Natural killer cell treated with Interleukin-12 subunit alpha and Interleukin-12 subunit beta and Interleukin-15 and Interleukin-18, amount 100 ng/mL, for 72 hours (primary cell): ENCODE results near the gene RHOBTB3. TPM values are rescaled to one million over a fixed set of nuclear protein-coding genes. Genes with fewer than 3 reads are reported as not detected.
A peak's percentile ranks its signal among the peaks of the same experiment; 100 is the strongest.

Experiments used
- ATAC-seq, 2 donors: fragments of 150-1000 bp; cut with Tn5 transposase in 1 of 2; sonication (Bioruptor Pico), chemical (Tn5 transposase) in 1 of 2; 2 replicates each; pipeline ENCODE4 v1.10.0; 2021
- DNase-seq: peaks from one replicate; pipeline ENCODE4 v3.0.0; 2022; ENCODE audit warnings: low spot score
- H3K27ac Mint-ChIP-seq, 2 donors: 1 replicate in 1 of 2; 2 replicates in 1 of 2; pipeline ENCODE4 v1.8.0; 2022; ENCODE audit warnings: mixed read lengths in 2 of 2, mild to moderate bottlenecking in 1 of 2, moderate library complexity in 1 of 2
- H3K27me3 Mint-ChIP-seq, 2 donors: 1 replicate in 1 of 2; 2 replicates in 1 of 2; pipeline ENCODE4 v1.8.0; 2022; ENCODE audit warnings: mixed read lengths in 2 of 2
- H3K36me3 Mint-ChIP-seq: one replicate; pipeline ENCODE4 v1.8.0; 2022; ENCODE audit warnings: mixed read lengths
- H3K4me1 Mint-ChIP-seq, 2 donors: 1 replicate in 1 of 2; 2 replicates in 1 of 2; pipeline ENCODE4 v1.8.0; 2022; ENCODE audit warnings: low read depth in 2 of 2, mixed read lengths in 2 of 2, mild to moderate bottlenecking in 1 of 2
- H3K4me3 Mint-ChIP-seq: one replicate; pipeline ENCODE4 v1.8.0; 2022; ENCODE audit warnings: mixed read lengths
- H3K9me3 Mint-ChIP-seq: 2 replicates; pipeline ENCODE4 v1.8.0; 2022; ENCODE audit warnings: mixed read lengths
- total RNA-seq, 2 donors: library from RNA; stranded (reverse); gene quantifications; one replicate each; pipeline ENCODE4 v1.2.3, GENCODE V29; 2022

RHOBTB3 gene
- total RNA-seq, 2 donors from 2014 or later: 14.7 to 17.4 TPM

DNA sequence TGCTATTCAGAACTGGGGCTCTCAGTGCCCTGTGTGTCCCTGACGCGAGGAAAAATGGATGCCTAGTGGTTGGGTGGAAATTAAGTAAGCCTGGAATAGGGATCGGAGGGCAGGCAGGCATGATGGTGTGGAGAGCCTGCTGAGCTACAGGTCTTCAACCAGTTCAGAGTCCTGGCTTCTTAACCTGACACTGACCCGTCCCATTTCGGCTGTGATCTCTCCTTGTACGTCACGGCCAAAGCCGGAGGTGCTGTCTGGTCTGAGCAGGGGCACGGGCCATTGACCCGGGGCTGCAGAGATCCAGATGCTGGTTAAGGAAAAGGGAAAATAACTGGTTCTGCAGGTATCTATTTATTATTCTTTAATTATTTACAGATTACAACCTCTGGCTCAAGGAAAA lies 27.9 kb downstream of the RHOBTB3 start:
- Mint-ChIP-seq H3K27ac (peak overlapping the region; percentile 84 to 92), H3K4me1 (peaks cover 37 to 45% of the 10 kb centered on the region in 2 donors), H3K36me3 (peaks cover 4% of the 10 kb centered on the region), H3K9me3 (no peaks in the 10 kb centered on the region), H3K4me3 (peak overlapping the region; percentile 81), H3K27me3 (no peaks in the 10 kb centered on the region)
- ATAC-seq (no peak), DNase-seq (no peak)

DNA sequence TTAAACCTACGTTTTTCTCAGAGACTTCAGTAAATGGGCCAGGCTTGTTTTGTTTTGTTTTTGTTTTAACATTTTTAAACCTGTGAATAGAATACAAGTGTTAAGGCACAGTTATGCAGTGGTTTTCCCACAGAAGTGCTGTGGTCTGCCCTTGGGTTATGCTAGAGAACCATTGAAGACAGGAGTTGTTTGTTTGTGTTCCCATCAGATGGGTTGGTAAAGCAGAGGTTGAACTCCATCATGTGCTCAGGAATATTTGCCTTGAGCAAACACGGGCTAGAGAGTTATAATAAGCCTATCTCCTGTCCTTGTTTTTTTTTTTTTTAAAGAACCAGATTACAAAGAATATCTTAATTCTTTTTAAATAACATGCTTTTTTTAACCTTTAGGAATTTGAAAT lies 28.5 kb downstream of the RHOBTB3 start:
- H3K9me3 Mint-ChIP-seq: no peaks in the 10 kb centered on the region
- H3K27ac Mint-ChIP-seq: peak overlapping the region; percentile 84 to 92
- ATAC-seq: no peak
- peak overlapping the region; percentile 81 for H3K4me3 Mint-ChIP-seq
- H3K36me3 Mint-ChIP-seq: peaks cover 4% of the 10 kb centered on the region
- no peaks in the 10 kb centered on the region for H3K27me3 Mint-ChIP-seq
- peaks cover 33 to 45% of the 10 kb centered on the region in 2 donors for H3K4me1 Mint-ChIP-seq
- DNase-seq: no peak

DNA sequence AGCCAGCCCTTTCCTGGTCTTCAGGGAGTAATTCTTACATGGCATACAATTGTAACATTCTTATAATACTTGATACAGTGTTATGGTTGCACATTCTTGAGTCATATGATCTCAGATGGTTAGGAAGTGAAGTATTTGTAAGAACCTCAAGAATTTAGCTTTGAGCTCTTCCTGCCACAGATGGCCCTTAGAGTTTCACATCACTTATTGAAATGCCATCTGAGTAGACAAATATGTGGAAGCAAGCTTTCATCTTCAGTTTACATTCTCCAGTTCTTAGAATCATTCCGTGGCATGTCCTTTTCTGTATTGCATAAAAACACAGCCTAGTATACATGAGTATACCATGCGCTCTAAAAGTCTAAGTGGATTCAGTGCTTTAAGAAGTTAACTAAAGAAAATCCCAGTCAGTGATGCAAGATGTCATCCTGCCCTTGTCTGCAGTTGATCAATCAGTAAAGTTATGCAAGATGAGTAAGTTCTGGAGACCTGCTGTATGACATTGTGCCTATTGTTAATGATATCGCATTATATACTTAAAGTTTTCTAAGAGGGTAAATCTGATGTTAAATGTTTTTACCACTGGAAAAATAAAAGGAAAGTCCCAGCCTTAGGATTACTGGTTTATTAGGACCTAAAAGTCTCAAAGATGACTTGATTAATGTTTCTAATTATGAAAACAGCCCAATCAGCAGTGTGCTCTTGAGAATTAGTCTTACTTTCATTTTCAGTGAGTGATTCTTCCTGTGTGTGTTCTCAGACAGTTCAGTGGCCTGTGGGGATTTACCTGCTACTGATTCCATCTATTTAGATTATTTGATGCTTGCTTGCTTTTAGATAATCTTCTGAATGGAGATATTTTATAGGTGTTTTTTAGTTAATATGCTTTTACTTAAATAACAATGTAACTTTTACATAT lies 29.4 kb downstream of the RHOBTB3 start:
- no peaks in the 10 kb centered on the region for H3K9me3 Mint-ChIP-seq
- ATAC-seq (peak; percentile 87 to 89), DNase-seq (no peak)
- no peaks in the 10 kb centered on the region for H3K27me3 Mint-ChIP-seq
- H3K36me3 Mint-ChIP-seq: peaks cover 4% of the 10 kb centered on the region
- H3K4me3 Mint-ChIP-seq: peak overlapping the region; percentile 81
- peak overlapping the region; percentile 84 to 92 for H3K27ac Mint-ChIP-seq
- peaks cover 33 to 45% of the 10 kb centered on the region in 2 donors for H3K4me1 Mint-ChIP-seq

DNA sequence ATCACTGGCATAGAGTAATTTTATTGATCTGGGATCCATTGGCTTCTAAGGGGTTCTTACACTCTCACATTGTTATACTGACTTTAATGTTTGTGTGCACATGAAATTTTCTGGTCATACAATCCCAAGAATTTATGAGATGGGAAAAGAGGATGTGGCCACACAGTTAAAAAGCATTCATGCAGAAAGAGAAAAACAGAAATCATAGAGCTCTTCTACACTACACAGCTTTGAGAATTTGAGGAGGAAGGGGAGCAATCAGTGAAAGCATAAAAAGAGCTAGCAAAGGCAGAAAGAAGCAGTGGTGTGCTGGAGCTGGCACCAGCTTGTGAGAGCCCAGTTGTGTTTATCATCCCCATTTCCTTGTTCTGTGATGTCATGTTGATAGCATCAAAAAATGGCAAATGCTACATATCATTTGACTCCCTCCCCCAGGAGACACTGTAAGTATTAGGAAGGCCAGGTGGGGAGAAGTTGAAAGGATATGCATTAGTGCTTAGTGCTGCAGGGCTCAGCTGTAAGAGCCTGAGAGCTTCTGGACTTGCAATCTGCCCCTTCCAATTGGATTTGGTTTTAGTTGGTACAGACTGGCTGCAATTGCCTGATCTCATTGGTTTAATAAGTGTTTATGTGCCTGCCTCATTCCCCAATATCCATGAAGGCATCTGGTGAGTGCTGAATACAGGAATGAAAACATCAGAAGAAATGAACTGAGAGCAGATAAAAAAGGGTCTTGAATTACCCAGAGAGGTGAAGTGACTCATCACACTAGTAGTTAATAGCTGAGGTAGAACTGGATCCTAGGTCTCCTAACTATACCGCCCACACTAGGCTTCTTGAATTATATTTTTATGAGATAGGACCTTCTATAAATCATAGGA lies 30.9 kb downstream of the RHOBTB3 start:
- Mint-ChIP-seq H3K9me3 (no peaks in the 10 kb centered on the region), H3K27ac (peak overlapping the region; percentile 84 to 92)

DNA sequence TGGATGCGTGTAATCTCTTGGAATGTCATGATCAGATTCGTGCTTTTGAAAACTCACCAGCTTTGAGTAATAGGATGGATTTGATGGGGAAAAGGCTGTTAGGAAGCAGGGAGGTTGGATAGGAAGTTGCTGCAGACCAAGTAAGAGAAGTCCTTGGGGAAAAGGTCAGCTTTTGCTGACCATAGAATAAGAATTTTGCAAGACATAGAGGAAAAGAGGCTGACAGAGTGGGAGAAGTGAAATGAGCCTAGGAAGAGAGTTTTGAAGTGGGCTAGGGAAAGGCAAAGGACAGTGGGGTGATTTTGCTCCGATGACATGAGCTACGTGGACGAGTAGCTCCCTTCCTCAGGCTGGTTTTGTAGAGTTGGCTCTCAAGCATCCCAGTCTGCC lies 31.5 kb downstream of the RHOBTB3 start:
- H3K4me1 Mint-ChIP-seq: peaks cover 33 to 45% of the 10 kb centered on the region in 2 donors
- H3K4me3 Mint-ChIP-seq: no peak overlapping the region
- H3K27ac Mint-ChIP-seq: peak overlapping the region; percentile 49 to 84
- H3K27me3 Mint-ChIP-seq: no peaks in the 10 kb centered on the region
- DNase-seq (no peak), ATAC-seq (no peak)
- no peaks in the 10 kb centered on the region for H3K36me3 Mint-ChIP-seq
- H3K9me3 Mint-ChIP-seq: no peaks in the 10 kb centered on the region

More for the DNA sequence above, 30.9 kb downstream of the RHOBTB3 start:
- H3K27me3 Mint-ChIP-seq: no peaks in the 10 kb centered on the region
- H3K4me1 Mint-ChIP-seq: peaks cover 33 to 45% of the 10 kb centered on the region in 2 donors
- DNase-seq (no peak), ATAC-seq (no peak)
- H3K36me3 Mint-ChIP-seq: no peaks in the 10 kb centered on the region
- H3K4me3 Mint-ChIP-seq: peak overlapping the region; percentile 19

DNA sequence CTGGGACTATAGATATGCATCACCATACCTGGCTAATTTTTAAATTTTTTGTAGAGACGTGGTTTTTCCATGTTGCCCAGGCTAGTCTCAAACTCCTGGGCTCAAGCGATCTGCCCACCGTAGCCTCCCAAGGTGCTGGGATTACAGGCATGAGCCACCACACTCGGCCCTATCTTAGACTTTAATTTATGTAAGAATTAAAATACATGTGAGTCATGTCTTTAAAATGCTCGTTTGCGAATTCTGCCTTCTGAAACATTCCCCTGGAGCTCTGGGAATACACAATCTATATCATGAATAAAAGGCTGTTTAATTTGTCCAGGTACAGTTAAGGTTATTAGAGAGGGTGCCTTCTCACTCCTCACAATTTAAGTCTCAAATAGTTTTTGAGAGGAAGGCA lies 32.8 kb downstream of the RHOBTB3 start:
- H3K4me1 Mint-ChIP-seq: peaks cover 22 to 33% of the 10 kb centered on the region in 2 donors
- DNase-seq: no peak
- no peaks in the 10 kb centered on the region for H3K27me3 Mint-ChIP-seq
- no peaks in the 10 kb centered on the region for H3K36me3 Mint-ChIP-seq
- H3K27ac Mint-ChIP-seq: peak overlapping the region in 1 of 2 donors; percentile 54
- H3K4me3 Mint-ChIP-seq: no peak overlapping the region
- no peaks in the 10 kb centered on the region for H3K9me3 Mint-ChIP-seq
- no peak for ATAC-seq

DNA sequence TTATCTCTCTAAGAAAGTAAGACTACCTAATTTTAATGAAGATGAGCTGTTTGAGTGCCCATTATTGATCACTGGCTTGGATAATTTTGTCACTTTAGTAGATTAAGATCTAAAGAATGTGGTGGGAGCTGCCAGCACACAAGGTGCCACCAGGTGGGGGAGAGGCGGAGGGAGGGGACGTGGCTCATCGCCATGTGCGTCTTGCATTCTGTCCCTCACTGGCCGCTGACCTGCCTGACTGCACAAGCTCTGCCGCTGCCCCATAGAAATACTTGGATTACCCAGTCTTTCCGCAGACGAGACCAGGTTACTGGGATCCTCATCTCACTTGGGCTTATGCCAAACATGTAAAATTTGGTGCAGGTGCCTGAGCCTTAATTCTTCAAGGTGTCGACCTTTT lies 37.6 kb downstream of the RHOBTB3 start:
- Mint-ChIP-seq H3K4me1 (peaks cover 11 to 15% of the 10 kb centered on the region in 2 donors), H3K27me3 (no peaks in the 10 kb centered on the region), H3K4me3 (no peak overlapping the region), H3K36me3 (peaks cover 4% of the 10 kb centered on the region), H3K27ac (no peak overlapping the region), H3K9me3 (no peaks in the 10 kb centered on the region)
- ATAC-seq (no peak), DNase-seq (no peak)

DNA sequence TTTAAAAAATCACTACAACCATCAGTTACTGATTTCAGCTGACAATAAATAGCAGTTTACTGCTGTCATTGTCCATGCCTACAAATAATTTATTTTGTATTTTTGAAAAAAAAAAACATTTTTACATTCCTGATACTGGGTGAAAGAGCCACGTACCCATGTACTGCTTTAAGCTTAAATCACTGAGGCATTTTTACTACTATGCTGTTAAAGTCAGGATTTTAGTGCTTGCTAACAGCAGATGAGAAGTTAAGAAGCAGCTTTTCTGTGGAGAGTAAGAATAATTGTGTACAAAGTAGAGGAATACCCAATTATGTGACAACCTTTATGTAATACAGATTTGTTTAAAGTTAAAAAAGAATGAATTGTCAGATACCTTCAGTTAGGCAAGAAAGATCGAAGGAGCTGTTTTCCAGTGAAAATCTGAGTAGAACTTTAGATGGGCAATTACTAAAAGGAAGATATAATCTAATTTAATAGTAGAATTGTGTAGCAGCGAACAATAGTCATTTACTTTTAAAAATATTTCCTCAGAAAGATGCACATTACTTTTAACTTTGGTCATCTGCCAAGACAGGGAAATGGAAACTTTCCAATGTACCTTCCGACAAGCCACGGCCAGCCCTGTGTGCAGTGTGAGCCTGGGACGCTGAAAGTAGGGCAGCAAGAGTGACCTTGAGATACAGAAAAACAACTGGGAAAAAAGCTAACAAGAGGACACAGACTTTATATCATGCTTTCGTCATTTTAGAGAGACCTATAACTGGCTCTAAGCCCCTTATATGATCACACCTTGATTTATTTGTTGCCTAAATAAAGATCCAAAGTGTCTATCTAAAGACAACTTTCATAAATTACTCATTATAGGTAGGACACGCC lies 39.9 kb downstream of the RHOBTB3 start:
- no peak for DNase-seq
- Mint-ChIP-seq H3K36me3 (peaks cover 4% of the 10 kb centered on the region), H3K27ac (no peak overlapping the region), H3K9me3 (no peaks in the 10 kb centered on the region), H3K4me3 (no peak overlapping the region), H3K4me1 (peaks cover 19% of the 10 kb centered on the region in 2 donors), H3K27me3 (no peaks in the 10 kb centered on the region)
- no peak for ATAC-seq

DNA sequence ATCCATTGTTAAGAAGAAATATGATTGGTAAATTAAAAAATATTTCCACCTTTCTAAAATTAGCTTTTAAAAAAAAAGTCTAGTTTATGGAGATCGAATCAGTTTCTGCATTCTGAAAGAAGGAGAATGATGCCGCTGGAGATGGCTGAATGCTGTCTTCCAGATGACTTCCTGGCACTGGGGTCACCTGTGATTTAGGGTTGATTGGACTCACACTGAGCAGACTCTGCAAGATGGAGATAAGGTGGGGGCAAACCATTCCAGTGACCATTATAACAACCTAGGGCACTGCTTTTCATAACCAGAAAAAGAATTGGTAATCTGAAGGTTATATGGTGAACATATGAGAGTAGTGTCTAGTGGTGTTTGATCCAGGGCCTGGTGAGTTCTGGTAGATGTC lies 40.8 kb downstream of the RHOBTB3 start:
- no peak for ATAC-seq
- no peak overlapping the region for H3K4me3 Mint-ChIP-seq
- no peaks in the 10 kb centered on the region for H3K9me3 Mint-ChIP-seq
- H3K36me3 Mint-ChIP-seq: peaks cover 4% of the 10 kb centered on the region
- H3K4me1 Mint-ChIP-seq: peaks cover 19% of the 10 kb centered on the region in 2 donors
- H3K27me3 Mint-ChIP-seq: no peaks in the 10 kb centered on the region
- no peak for DNase-seq
- no peak overlapping the region for H3K27ac Mint-ChIP-seq

DNA sequence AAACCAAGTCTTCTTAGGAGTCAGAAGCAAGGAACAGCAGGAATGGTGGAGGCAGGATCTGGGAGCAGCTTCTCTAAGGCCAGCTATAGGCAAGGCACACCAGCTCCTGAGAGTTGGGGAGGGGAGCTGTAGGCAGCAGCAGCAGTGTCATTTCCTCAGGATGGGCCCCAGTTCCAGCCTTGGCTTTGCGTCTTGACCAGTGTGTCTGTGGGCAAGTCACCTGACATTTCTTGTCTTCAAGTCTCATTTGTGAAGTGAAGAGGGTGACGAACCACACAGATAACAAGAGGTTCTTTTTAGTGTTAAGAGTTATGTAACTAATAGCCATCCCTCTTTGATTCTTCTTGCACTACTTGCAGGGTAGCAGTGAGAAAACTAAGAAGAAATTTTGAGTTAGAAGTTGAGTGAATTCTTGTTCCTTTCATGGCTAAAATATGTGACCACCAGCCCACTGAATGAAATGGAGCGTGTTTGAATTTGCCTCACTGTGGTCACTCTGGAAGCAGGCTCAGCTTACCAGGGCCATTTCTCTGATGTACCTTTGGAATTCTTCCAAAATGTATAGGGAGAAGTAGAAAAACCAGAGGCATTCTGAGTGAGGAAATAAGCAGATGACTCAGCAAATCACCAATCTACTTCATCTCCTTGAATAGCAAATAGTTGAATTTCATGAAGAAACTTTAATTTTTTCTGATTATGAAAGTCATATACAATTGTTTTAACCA lies 42.4 kb downstream of the RHOBTB3 start:
- H3K4me3 Mint-ChIP-seq: no peak overlapping the region
- ATAC-seq: peak; percentile 62 to 76
- peak overlapping the region; percentile 71 to 89 for H3K27ac Mint-ChIP-seq
- no peaks in the 10 kb centered on the region for H3K27me3 Mint-ChIP-seq
- H3K9me3 Mint-ChIP-seq: no peaks in the 10 kb centered on the region
- DNase-seq: peak; percentile 64
- peaks cover 19 to 20% of the 10 kb centered on the region in 2 donors for H3K4me1 Mint-ChIP-seq
- H3K36me3 Mint-ChIP-seq: peaks cover 4% of the 10 kb centered on the region

DNA sequence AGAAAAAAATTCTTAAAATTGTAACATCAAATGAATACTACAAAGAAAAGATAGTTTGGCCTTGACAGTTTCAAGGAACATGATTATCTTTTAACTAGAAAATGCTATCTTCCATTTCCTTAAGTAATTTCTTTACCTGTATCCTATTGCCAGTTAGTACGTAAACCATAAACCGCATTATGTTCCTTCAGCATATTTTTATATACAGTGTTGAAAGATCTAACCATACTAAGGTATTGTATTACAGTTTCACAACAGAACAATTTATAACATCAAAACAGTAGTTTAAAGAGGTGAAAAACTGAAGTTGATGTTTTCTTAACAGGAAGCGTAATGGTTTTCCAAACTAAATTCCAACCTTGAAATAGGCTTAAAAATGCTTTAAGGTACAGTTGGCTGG lies 46.3 kb downstream of the RHOBTB3 start:
- Mint-ChIP-seq H3K27ac (no peak overlapping the region), H3K4me1 (peaks cover 40 to 42% of the 10 kb centered on the region in 2 donors), H3K36me3 (no peaks in the 10 kb centered on the region), H3K27me3 (no peaks in the 10 kb centered on the region), H3K4me3 (no peak overlapping the region), H3K9me3 (no peaks in the 10 kb centered on the region)
- no peak for ATAC-seq
- DNase-seq: no peak

DNA sequence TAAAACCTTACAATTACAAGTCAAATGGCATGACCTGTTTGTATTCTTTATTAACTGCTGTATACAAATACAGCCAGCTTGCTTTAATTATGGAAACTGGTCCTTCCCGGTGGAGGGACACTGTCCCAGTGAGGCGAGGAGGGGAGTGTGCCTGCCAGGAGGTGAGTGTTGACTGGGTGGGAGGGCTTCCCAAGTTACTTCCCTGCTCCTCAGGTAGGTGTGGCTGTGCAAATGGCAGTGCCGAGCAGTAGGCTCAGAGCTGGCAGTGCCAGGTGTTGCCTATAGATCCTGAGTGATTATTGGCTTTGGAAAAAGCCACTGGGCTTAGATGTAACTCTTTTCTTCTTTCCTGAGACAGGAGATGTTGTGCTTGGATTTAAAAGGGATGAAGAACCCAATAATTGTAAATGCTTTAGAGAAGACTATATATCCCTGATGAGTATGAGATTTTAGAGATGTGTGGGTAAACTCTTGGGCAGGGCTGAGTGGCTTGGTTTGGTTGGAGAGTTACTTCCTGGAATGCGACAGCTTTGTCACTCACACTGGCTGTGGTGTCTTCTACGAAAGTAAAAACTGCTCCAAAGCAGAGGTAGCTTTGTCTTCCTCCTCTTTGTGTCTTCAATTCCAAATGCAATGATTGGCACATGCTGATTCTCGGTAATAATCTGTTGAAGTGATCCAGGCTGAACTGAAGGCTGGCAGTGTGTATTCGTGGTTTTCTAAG lies 47.7 kb downstream of the RHOBTB3 start:
- peak overlapping the region; percentile 25 to 75 for H3K27ac Mint-ChIP-seq
- H3K4me3 Mint-ChIP-seq: peak overlapping the region; percentile 27

More for the DNA sequence above, 47.7 kb downstream of the RHOBTB3 start:
- ATAC-seq (peak; percentile 43 to 57), DNase-seq (no peak)
- H3K9me3 Mint-ChIP-seq: no peaks in the 10 kb centered on the region
- H3K4me1 Mint-ChIP-seq: peaks cover 28 to 30% of the 10 kb centered on the region in 2 donors
- no peaks in the 10 kb centered on the region for H3K36me3 Mint-ChIP-seq
- H3K27me3 Mint-ChIP-seq: no peaks in the 10 kb centered on the region
